DOHH2 (cell line): ENCODE measurements around the gene CRAT.

Source experiments
- H3F3A ChIP-seq: fragments of 200-600 bp; sonication (generic), shearing (Covaris generic); 2 replicates; pipeline ENCODE4 v1.6.0; 2016; ENCODE audit warnings: antibody characterized with exemption, mild to moderate bottlenecking; ENCODE audit not compliant: control insufficient read depth, insufficient read depth
- H3K27ac ChIP-seq: fragments of 200-600 bp; sonication (generic); 2 replicates; pipeline ENCODE4 v1.5.1; 2014; ENCODE audit warnings: low read depth, mild to moderate bottlenecking, low read length, moderate library complexity
- H3K27me3 ChIP-seq: fragments of 200-600 bp; sonication (generic); 2 replicates; pipeline ENCODE4 v1.6.1; 2014; ENCODE audit warnings: mild to moderate bottlenecking, low read length, mixed read lengths; ENCODE audit not compliant: control insufficient read depth
- H3K36me3 ChIP-seq: fragments of 200-600 bp; sonication (generic); 2 replicates; pipeline ENCODE4 v1.6.1; 2014; ENCODE audit warnings: mild to moderate bottlenecking, low read length, moderate library complexity, mixed read lengths; ENCODE audit not compliant: control insufficient read depth
- H3K4me1 ChIP-seq: fragments of 200-600 bp; sonication (generic); 2 replicates; pipeline ENCODE4 v1.6.1; 2014; ENCODE audit warnings: mild to moderate bottlenecking, low read length, mixed read lengths; ENCODE audit not compliant: control insufficient read depth
- H3K4me2 ChIP-seq: fragments of 200-600 bp; sonication (generic); 2 replicates; pipeline ENCODE4 v1.6.0; 2014; ENCODE audit warnings: mild to moderate bottlenecking, low read length, moderate library complexity
- H3K4me3 ChIP-seq: fragments of 200-600 bp; sonication (generic); 2 replicates; pipeline ENCODE4 v1.5.1; 2014; ENCODE audit warnings: mild to moderate bottlenecking, low read length, mixed read lengths
- H3K79me2 ChIP-seq: fragments of 200-600 bp; sonication (generic); 2 replicates; pipeline ENCODE4 v1.6.1; 2014; ENCODE audit warnings: mild to moderate bottlenecking, low read length, mixed read lengths; ENCODE audit not compliant: control insufficient read depth
- H3K9me2 ChIP-seq: fragments of 200-600 bp; sonication (generic); replicated peaks from 2 replicates; pipeline ENCODE4 v1.6.1; 2014; ENCODE audit warnings: mild to moderate bottlenecking, low read length, mixed read lengths; ENCODE audit not compliant: control insufficient read depth
- H3K9me3 ChIP-seq: fragments of 200-600 bp; sonication (generic); 2 replicates; pipeline ENCODE4 v1.6.1; 2014; ENCODE audit warnings: antibody characterized with exemption, low read length, mixed read lengths; ENCODE audit not compliant: control insufficient read depth, insufficient read depth
- H4K20me1 ChIP-seq: fragments of 200-600 bp; sonication (generic); 2 replicates; pipeline ENCODE4 v1.6.0; 2014; ENCODE audit warnings: low read depth, mild to moderate bottlenecking, antibody characterized with exemption, low read length, moderate library complexity; ENCODE audit not compliant: control insufficient read depth, insufficient read depth
- EZH2phosphoT487 ChIP-seq: fragments of 200-600 bp; sonication (generic); IDR thresholded peaks from 2 replicates; pipeline ENCODE4 v1.6.1; 2017; ENCODE audit warnings: borderline replicate concordance, mild to moderate bottlenecking, antibody characterized with exemption, low read length, moderate library complexity, mixed read lengths
- TF ChIP-seq, protein P1 (sequence below): fragments of 200-600 bp; sonication (generic); IDR thresholded peaks from one replicate; pipeline ENCODE4 v1.5.1; 2014; ENCODE audit warnings: antibody characterized with exemption, mild to moderate bottlenecking, low read depth, low read length; ENCODE audit not compliant: poor library complexity, severe bottlenecking

Gene CRAT

DNA sequence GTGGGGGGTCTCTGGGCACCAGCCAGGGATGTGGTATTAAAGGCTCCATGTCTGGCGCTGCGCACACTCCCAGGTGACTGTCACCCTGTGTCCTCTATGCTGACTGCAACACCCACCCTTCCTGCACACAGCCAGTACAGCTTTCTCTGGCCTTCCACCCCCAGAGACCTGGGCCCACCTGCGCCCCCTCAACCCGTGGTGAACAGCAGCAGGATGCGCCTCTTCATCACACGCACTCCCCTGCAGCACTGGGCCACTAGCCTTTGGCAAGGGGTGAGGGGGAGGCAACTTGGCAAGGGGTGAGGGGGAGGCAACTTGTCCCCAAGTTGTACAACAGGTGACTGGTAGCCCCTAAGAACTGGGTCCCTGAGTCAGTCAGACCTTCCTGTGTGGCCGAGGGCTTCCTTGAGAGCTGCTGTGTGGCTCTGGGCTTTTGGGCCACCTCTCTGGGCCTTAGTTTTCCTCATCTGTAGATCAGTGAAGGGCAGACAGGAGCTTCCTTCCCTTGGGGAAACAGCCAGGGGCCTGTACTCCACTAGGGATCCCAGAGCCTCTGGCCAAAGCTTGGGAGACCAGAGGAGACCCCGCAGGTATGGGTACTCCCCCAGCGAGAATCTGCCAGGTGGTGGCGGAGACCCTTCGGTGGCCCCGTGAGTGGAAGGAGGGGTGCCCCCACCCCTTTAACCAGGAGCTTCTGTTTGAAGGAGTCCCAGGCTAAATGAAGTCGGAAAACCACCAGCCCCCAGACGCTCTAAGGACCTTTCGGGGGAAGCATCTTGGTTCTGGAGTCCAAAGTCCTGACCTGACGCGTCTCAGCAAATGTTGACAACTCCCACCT lies 4.5 kb downstream of the CRAT start:
- H3K79me2 ChIP-seq, result no peaks in the 10 kb centered on the region
- H3K4me1 ChIP-seq, result peaks cover 3% of the 10 kb centered on the region
- no peak overlapping the region for H3K27ac ChIP-seq
- H3K9me3 ChIP-seq, result no peaks in the 10 kb centered on the region
- peaks cover 21% of the 10 kb centered on the region for H3K27me3 ChIP-seq
- TF ChIP-seq EZH2phosphoT487, result no peak
- TF ChIP-seq, protein P1, sequence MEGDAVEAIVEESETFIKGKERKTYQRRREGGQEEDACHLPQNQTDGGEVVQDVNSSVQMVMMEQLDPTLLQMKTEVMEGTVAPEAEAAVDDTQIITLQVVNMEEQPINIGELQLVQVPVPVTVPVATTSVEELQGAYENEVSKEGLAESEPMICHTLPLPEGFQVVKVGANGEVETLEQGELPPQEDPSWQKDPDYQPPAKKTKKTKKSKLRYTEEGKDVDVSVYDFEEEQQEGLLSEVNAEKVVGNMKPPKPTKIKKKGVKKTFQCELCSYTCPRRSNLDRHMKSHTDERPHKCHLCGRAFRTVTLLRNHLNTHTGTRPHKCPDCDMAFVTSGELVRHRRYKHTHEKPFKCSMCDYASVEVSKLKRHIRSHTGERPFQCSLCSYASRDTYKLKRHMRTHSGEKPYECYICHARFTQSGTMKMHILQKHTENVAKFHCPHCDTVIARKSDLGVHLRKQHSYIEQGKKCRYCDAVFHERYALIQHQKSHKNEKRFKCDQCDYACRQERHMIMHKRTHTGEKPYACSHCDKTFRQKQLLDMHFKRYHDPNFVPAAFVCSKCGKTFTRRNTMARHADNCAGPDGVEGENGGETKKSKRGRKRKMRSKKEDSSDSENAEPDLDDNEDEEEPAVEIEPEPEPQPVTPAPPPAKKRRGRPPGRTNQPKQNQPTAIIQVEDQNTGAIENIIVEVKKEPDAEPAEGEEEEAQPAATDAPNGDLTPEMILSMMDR, result no peak
- H4K20me1 ChIP-seq, result no peaks in the 10 kb centered on the region
- H3K36me3 ChIP-seq, result no peaks in the 10 kb centered on the region
- H3K9me2 ChIP-seq, result no peaks in the 10 kb centered on the region
- no peak overlapping the region for H3K4me3 ChIP-seq
- no peaks in the 10 kb centered on the region; the same call in 1 of the 2 replicates for H3F3A ChIP-seq
- no peak overlapping the region for H3K4me2 ChIP-seq

GRCh38 chr9:129104051-129104450 lies 6.5 kb downstream of the CRAT start:
- no peak overlapping the region for H3K4me2 ChIP-seq
- H3K27me3 ChIP-seq, result peaks cover 21% of the 10 kb centered on the region
- H3K36me3 ChIP-seq, result no peaks in the 10 kb centered on the region
- no peak overlapping the region for H3K4me3 ChIP-seq
- H3K79me2 ChIP-seq, result no peaks in the 10 kb centered on the region
- H3K9me3 ChIP-seq, result no peaks in the 10 kb centered on the region
- no peaks in the 10 kb centered on the region for H3K9me2 ChIP-seq
- no peaks in the 10 kb centered on the region for H4K20me1 ChIP-seq
- H3F3A ChIP-seq, result no peaks in the 10 kb centered on the region
- H3K27ac ChIP-seq, result no peak overlapping the region
- H3K4me1 ChIP-seq, result no peaks in the 10 kb centered on the region
- TF ChIP-seq EZH2phosphoT487, result no peak
- TF ChIP-seq, protein P1, result no peak

DNA sequence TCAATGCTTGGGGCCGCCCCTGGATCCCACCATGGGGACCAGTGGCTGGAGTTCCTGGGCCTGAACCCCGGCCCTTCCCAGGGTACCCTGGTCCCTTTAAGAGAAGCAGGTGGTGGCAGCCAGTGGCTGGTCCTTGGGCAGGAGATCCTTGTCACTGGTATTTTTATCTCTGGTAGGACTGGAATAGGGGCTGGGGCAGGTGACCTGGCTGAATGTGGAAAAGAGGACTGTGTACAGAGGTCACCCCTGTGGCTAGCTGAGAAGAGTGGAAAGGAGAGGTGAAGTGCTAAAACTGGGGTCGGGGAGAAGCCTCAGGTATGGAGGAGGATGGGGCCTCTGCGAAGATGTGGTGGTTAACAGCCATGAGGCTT lies 7.0 kb downstream of the CRAT start:
- no peaks in the 10 kb centered on the region for H3F3A ChIP-seq
- peaks cover 16% of the 10 kb centered on the region for H3K27me3 ChIP-seq
- no peaks in the 10 kb centered on the region for H4K20me1 ChIP-seq
- H3K79me2 ChIP-seq, result no peaks in the 10 kb centered on the region
- no peak overlapping the region for H3K4me2 ChIP-seq
- no peak overlapping the region for H3K4me3 ChIP-seq
- H3K36me3 ChIP-seq, result no peaks in the 10 kb centered on the region
- H3K27ac ChIP-seq, result no peak overlapping the region
- H3K4me1 ChIP-seq, result no peaks in the 10 kb centered on the region
- TF ChIP-seq, protein P1, result no peak
- TF ChIP-seq EZH2phosphoT487, result no peak
- H3K9me3 ChIP-seq, result no peaks in the 10 kb centered on the region
- H3K9me2 ChIP-seq, result no peaks in the 10 kb centered on the region
